Smooth muscle cell (in vitro differentiated cells): ENCODE results near the gene NR6A1. TPM values are rescaled to one million over a fixed set of nuclear protein-coding genes. Genes with fewer than 3 reads are reported as not detected.
A peak's percentile ranks its signal among the peaks of the same experiment; 100 is the strongest.
"Not testable (repeated sequence)": the region's sequence is repeated elsewhere in the genome, so short reads cannot be mapped to it uniquely, and the experiment has no call there.

Source experiments
- DNase-seq: peaks from one replicate; lab custom pipeline; 2025; ENCODE audit not compliant: unreplicated experiment; lab: John Stamatoyannopoulos, UW
- H2AFZ ChIP-seq: fragments of 200-600 bp; sonication (generic); 2 replicates; pipeline ENCODE4 v1.6.0; 2016; ENCODE audit warnings: antibody characterized with exemption, low read depth, mild to moderate bottlenecking
- H3F3A ChIP-seq: fragments of 200-600 bp; sonication (generic); 2 replicates; pipeline ENCODE4 v1.6.0; 2017; ENCODE audit warnings: antibody characterized with exemption, low read depth
- H3K27ac ChIP-seq: fragments of 200-600 bp; sonication (generic); 2 replicates; pipeline ENCODE4 v1.5.1; 2016; ENCODE audit warnings: low read depth, mild to moderate bottlenecking
- H3K27me3 ChIP-seq: fragments of 200-600 bp; sonication (generic); 2 replicates; pipeline ENCODE4 v1.6.1; 2016; ENCODE audit warnings: low read depth, mild to moderate bottlenecking
- H3K36me3 ChIP-seq: fragments of 200-600 bp; sonication (generic); 2 replicates; pipeline ENCODE4 v1.5.1; 2016; ENCODE audit warnings: low read depth
- H3K4me1 ChIP-seq: fragments of 200-600 bp; sonication (generic); 2 replicates; pipeline ENCODE4 v1.5.1; 2016; ENCODE audit warnings: low read depth
- H3K4me2 ChIP-seq: fragments of 200-600 bp; sonication (generic); 2 replicates; pipeline ENCODE4 v1.6.0; 2016; ENCODE audit warnings: mild to moderate bottlenecking
- H3K4me3 ChIP-seq: fragments of 200-600 bp; sonication (generic); 2 replicates; pipeline ENCODE4 v1.5.1; 2016; ENCODE audit warnings: mild to moderate bottlenecking
- H3K79me2 ChIP-seq: fragments of 200-600 bp; sonication (generic); 2 replicates; pipeline ENCODE4 v1.6.0; 2016; ENCODE audit warnings: low read depth, mild to moderate bottlenecking
- H3K9ac ChIP-seq: fragments of 200-600 bp; sonication (generic); 2 replicates; pipeline ENCODE4 v1.6.0; 2016; ENCODE audit warnings: low read depth
- H3K9me3 ChIP-seq: fragments of 200-600 bp; sonication (generic); replicated peaks from 2 replicates; pipeline ENCODE4 v1.5.1; 2016; ENCODE audit warnings: low read depth
- H4K20me1 ChIP-seq: fragments of 200-600 bp; sonication (generic); 2 replicates; pipeline ENCODE4 v1.6.0; 2016; ENCODE audit warnings: low read depth
- WGBS: methylation state at CpG from one replicate; pipeline ENCODE4 v1.1.7; 2016; ENCODE audit warnings: low lambda C conversion rate; 5-methylcytosine and 5-hydroxymethylcytosine counted together
- polyA plus RNA-seq: library from polyadenylated mRNA; unstranded; fragments of >200 nt; fragmentation: Nextera tagmentation; extraction: Ambion mirVana; gene quantifications from 2 replicates; pipeline ENCODE4 v1.2.1, GENCODE V29; 2016
- total RNA-seq: library from RNA; depleted of rRNA; stranded (reverse); fragments of >200 nt; gene quantifications from 2 replicates; pipeline ENCODE4 v1.2.3, GENCODE V29; 2014
- TF ChIP-seq, protein P1 (sequence below): fragments of 200-600 bp; sonication (generic); IDR thresholded peaks from 2 replicates; pipeline ENCODE4 v1.5.1; 2017; ENCODE audit warnings: borderline replicate concordance, mild to moderate bottlenecking, antibody characterized with exemption; ENCODE audit not compliant: insufficient read depth, poor library complexity, severe bottlenecking

NR6A1 gene
- total and polyA plus RNA-seq, 2 experiments from 2014 or later, result 0.17 to 0.31 TPM

DNA sequence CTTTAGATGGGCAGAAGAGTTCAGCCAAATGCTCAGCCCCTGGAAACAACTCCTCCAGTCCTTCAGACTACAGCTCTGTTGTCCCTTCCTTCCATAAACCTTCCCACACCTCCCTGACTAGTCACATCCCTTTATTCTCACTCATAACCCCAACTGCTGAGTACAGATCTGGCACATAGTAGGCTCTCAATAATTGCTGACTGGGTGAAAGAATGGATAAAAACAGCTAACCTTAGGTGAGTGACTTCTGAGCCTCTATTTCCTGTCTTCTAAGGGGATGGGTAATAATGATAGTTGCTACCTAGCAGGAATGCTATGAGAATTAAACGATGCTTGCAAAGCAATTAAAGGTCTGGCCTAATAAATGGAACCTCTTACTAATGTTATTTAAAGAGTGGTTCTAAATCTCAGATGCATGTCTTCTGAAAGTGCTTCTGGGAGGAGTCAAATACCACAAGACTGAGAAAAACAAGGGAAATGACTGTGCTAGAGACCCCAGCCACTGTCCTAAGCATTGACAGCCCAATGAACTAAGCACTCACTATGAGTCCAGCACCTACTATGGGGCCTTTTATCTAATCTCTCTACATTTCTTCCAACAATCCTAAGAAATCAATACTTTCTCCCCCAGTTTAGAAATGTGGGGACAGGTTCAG lies 2.5 kb upstream of the NR6A1 start:
- Histone ChIP-seq H3K79me2 (no peaks in the 10 kb centered on the region), H3K27ac (no peak overlapping the region), H3F3A (no peaks in the 10 kb centered on the region), H3K36me3 (no peaks in the 10 kb centered on the region), H3K4me2 (no peak overlapping the region), H3K4me3 (no peak overlapping the region), H4K20me1 (peaks cover 15% of the 10 kb centered on the region), H3K9ac (no peak overlapping the region), H3K4me1 (no peaks in the 10 kb centered on the region), H2AFZ (no peak overlapping the region), H3K9me3 (no peaks in the 10 kb centered on the region), H3K27me3 (peaks cover 18% of the 10 kb centered on the region)
- DNase-seq, result no peak
- TF ChIP-seq, protein P1, sequence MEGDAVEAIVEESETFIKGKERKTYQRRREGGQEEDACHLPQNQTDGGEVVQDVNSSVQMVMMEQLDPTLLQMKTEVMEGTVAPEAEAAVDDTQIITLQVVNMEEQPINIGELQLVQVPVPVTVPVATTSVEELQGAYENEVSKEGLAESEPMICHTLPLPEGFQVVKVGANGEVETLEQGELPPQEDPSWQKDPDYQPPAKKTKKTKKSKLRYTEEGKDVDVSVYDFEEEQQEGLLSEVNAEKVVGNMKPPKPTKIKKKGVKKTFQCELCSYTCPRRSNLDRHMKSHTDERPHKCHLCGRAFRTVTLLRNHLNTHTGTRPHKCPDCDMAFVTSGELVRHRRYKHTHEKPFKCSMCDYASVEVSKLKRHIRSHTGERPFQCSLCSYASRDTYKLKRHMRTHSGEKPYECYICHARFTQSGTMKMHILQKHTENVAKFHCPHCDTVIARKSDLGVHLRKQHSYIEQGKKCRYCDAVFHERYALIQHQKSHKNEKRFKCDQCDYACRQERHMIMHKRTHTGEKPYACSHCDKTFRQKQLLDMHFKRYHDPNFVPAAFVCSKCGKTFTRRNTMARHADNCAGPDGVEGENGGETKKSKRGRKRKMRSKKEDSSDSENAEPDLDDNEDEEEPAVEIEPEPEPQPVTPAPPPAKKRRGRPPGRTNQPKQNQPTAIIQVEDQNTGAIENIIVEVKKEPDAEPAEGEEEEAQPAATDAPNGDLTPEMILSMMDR, result no peak
- WGBS, result 88% methylated on average over 1 of the region's 1 CpG

DNA sequence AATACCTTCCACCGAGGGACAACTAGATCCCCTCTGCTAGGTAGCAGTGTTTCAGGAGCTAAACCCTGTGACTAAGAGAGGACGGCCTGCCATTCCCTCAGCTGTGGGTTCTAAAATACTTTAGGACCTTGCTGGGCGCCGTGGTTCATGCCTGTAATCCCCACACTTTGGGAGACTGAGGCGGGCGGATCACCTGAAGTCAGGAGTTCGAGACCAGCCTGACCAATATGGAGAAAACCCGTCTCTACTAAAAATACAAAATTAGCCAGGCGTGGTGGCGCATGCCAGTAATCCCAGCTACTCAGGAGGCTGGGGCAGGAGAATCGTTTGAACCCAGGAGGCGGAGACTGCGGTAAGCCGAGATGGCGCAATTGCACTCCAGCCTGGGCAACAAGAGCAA lies 1.8 kb upstream of the NR6A1 start:
- whole genome bisulfite sequencing, result 91% methylated on average over 15 of the region's 15 CpGs
- not testable (repeated sequence) for DNase-seq, H3K4me1 ChIP-seq

DNA sequence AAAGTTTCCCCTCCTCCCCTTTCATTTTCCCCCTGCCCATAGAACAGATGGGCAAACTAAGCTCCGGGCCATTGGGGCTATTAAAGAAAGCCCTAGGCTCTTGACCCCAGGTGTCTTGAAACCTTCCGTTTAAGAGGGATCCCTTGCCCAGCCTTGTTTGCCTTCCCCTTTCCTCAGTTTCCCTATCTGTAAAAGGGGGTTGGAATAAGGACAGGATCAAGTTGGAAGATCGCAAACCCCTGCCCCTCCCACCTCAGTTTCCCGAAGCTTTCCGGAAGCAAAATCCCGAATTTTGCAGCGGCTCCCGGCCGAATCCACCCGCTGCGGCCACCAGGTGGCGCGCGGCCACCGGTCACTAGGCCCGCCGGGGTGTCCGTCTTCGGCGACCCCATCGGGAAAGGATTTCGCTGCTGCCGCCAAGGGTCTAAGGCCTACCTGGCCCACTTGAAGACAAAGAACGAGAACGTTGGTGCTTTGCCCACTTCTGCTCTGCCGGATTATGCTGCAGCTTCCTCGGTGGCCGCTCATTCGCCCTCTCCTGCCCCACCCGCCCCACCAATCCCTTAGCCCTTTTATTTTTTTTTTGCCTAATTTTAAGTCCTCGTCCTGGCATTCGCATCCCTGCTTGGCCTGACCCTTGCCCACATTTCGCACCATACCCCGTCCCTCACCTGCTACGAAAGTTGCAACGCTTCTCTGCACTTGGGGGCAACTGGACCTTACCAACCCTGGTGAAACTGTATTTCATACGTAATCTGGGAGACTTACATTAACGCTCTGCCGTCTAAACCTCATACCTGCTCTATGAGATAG lies 962 bp upstream of the NR6A1 start:
- Histone ChIP-seq H2AFZ (no peak overlapping the region), H3K4me3 (peak overlapping the region; percentile 87), H4K20me1 (peaks cover 24% of the 10 kb centered on the region), H3K27ac (no peak overlapping the region), H3K9ac (no peak overlapping the region), H3F3A (no peaks in the 10 kb centered on the region), H3K27me3 (peaks cover 34% of the 10 kb centered on the region), H3K9me3 (no peaks in the 10 kb centered on the region), H3K79me2 (no peaks in the 10 kb centered on the region), H3K4me2 (peak overlapping the region; percentile 80), H3K4me1 (peaks cover 9% of the 10 kb centered on the region), H3K36me3 (no peaks in the 10 kb centered on the region)
- WGBS, result 27% methylated on average over 39 of the region's 39 CpGs
- TF ChIP-seq, protein P1, result peak; percentile 94
- peak; percentile 39 for DNase-seq

More for the DNA sequence above, 1.8 kb upstream of the NR6A1 start:
- peaks cover 26% of the 10 kb centered on the region for H3K27me3 ChIP-seq
- H4K20me1 ChIP-seq, result peaks cover 23% of the 10 kb centered on the region
- H3K27ac ChIP-seq, H2AFZ ChIP-seq, H3K36me3 ChIP-seq, H3K4me2 ChIP-seq, H3K4me3 ChIP-seq, H3K9me3 ChIP-seq, H3K9ac ChIP-seq, H3F3A ChIP-seq, H3K79me2 ChIP-seq: not testable (repeated sequence)

DNA sequence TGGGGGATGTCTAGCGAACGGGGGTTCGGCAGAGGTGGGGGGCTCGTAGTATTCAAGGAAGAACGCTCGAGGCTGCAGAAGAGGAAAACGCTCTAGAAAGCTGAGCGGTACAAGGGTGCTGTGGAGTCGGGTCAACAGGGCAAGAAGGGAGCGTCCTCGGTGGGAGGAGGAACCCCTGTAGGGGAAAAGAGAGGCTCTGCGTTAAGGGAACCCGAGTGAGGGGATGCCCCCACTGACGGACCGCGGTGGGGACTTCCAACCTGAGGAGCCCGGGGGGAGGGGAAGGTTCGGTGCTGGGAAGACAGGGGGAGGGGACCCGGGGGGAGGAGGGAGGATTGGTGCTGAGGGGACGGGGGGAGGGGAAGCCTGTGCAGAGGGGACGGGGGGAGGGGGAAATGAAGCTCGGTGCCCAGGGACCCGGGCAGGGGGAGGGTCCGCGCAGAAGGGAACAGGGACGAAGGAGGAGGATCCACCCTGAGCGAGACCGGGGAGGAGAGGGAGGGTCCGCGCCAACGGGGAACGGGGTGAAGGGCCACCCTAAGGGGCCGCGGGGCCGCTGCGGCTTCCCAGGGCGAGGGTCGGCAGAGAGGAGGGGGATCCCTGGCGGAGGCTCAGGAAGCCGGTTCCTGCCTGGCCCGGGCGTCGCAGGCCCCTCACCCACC lies 621 bp downstream of the NR6A1 start:
- Histone ChIP-seq H2AFZ (peak overlapping the region; percentile 60), H3K4me1 (peaks cover 23% of the 10 kb centered on the region), H3K4me3 (peak overlapping the region; percentile 87), H4K20me1 (peaks cover 31% of the 10 kb centered on the region), H3K79me2 (no peaks in the 10 kb centered on the region), H3K9me3 (no peaks in the 10 kb centered on the region), H3K36me3 (no peaks in the 10 kb centered on the region), H3K4me2 (peak overlapping the region; percentile 80), H3K27ac (no peak overlapping the region), H3K9ac (peak overlapping the region; percentile 19), H3F3A (no peaks in the 10 kb centered on the region), H3K27me3 (peaks cover 50% of the 10 kb centered on the region)
- under 1% methylated on average over 19 of the region's 43 CpGs for WGBS
- TF ChIP-seq, protein P1, result no peak
- no peak for DNase-seq
